Left cardiac atrium (tissue), 4 donors: ENCODE results near the gene PDE8A. TPM values are rescaled to one million over a fixed set of nuclear protein-coding genes. Genes with fewer than 3 reads are reported as not detected.
A peak's percentile ranks its signal among the peaks of the same experiment; 100 is the strongest.
"Not testable (repeated sequence)": the region's sequence is repeated elsewhere in the genome, so short reads cannot be mapped to it uniquely, and the experiment has no call there.

ENCODE experiments used
- ATAC-seq, 2 donors: fragments of 200-7000 bp; cut with Tn5 transposase; one replicate each; pipeline ENCODE4 v1.9.1; 2020; ENCODE audit warnings: mild to moderate bottlenecking in 2 of 2, moderate library complexity in 2 of 2
- DNase-seq: peaks from one replicate; pipeline ENCODE4 v3.0.0-alpha.2; 2020
- intact Hi-C, 2 donors: fragments of 100-400 bp; cut with DNase I; formaldehyde crosslinking; loops; one replicate each; pipeline versions ENCODE4 v1.14.1 to v1.15.1; 2022 to 2023
- total RNA-seq, 2 donors: library from RNA; stranded (reverse); fragmentation: NEBNext Ultra II Directional; extraction: Animal tissue kit (Norgen Biotek cat#: 25700); gene quantifications; one replicate each; pipeline ENCODE4 v1.2.1, GENCODE V29; 2021
- donor health status: DM: no; HTN: yes; CAD: no.
- donor health status: DM: no; HTN: yes; CAD: no; lungs with severe emphysema.
- donor health status: DM: yes; HTN: yes; CAD: no.
- donor health status: Dilated cardiomyopathy.

Gene PDE8A
- total RNA-seq, 2 donors from 2014 or later: 21.1 to 26.3 TPM

GRCh38 chr15:85172846-85173490 is 191.3 kb downstream of the PDE8A start:
- DNase-seq: no peak
- intact Hi-C loops: no loop called here
- no peak for ATAC-seq

- DNase-seq, ATAC-seq, intact Hi-C loops: not testable (repeated sequence)
These were observed 192.0 kb downstream of the PDE8A start for GRCh38 chr15:85173630-85174029.

GRCh38 chr15:85174521-85174920 is 192.9 kb downstream of the PDE8A start:
- ATAC-seq (no peak), DNase-seq (no peak)
- intact Hi-C loops: no loop called here

GRCh38 chr15:85177042-85177515 is 195.4 kb downstream of the PDE8A start:
- intact Hi-C loops, DNase-seq: not testable (repeated sequence)
- ATAC-seq: peak; percentile 47 to 91

- DNase-seq: no peak
- no peak for ATAC-seq
- intact Hi-C loops: no loop called here
These were observed 196.7 kb downstream of the PDE8A start for GRCh38 chr15:85178308-85178707.

GRCh38 chr15:85179700-85180099 is 198.0 kb downstream of the PDE8A start:
- ATAC-seq (no peak), DNase-seq (no peak)
- intact Hi-C loops: no loop called here

- DNase-seq, ATAC-seq, intact Hi-C loops: not testable (repeated sequence)
These were observed 203.7 kb downstream of the PDE8A start for GRCh38 chr15:85185350-85185749.

GRCh38 chr15:85188171-85188577 is 206.5 kb downstream of the PDE8A start:
- DNase-seq, ATAC-seq, intact Hi-C loops: not testable (repeated sequence)

Other genes starting within 250 kb of the PDE8A start
- gene ZNF592, start 233.3 kb upstream of the PDE8A start, total RNA-seq: 10 to 100 TPM; 17.0 to 19.3 TPM
- gene ALPK3, start 164.5 kb upstream of the PDE8A start, total RNA-seq: 10 to 100 TPM; 59.9 to 75.7 TPM
- under 1 TPM; 0.13 to 0.18 TPM for gene SLC28A1, start 97.2 kb upstream of the PDE8A start, total RNA-seq